Gastroesophageal sphincter (tissue), 4 donors: ENCODE measurements around the gene DAB1. TPM values are rescaled to one million over a fixed set of nuclear protein-coding genes. Genes with fewer than 3 reads are reported as not detected.

Experiments
- ATAC-seq: fragments of 150-250 bp; one replicate; pipeline ENCODE4 v1.9.1; 2016; ENCODE audit warnings: mild to moderate bottlenecking, moderate library complexity
- H3K27ac ChIP-seq, 4 donors: fragments of 200-600 bp; sonication (generic) in 3 of 4; 1 replicate in 3 of 4; 2 replicates in 1 of 4; pipeline ENCODE4 v1.5.1; 2016 to 2019
- H3K27me3 ChIP-seq: fragments of 200-600 bp; sonication (generic); one replicate; pipeline ENCODE4 v1.5.1; 2019
- H3K36me3 ChIP-seq, 2 donors: fragments of 200-600 bp; sonication (generic); one replicate each; pipeline ENCODE4 v1.5.1; 2019; ENCODE audit warnings: control low read depth in 1 of 2
- H3K4me1 ChIP-seq, 3 donors: fragments of 200-600 bp; sonication (generic); 1 replicate in 2 of 3; 2 replicates in 1 of 3; pipeline ENCODE4 v1.5.1; 2016 to 2019; ENCODE audit warnings: control low read depth in 2 of 3
- H3K4me3 ChIP-seq, 2 donors: fragments of 200-600 bp; sonication (generic); one replicate each; pipeline ENCODE4 v1.5.1; 2019; ENCODE audit warnings: mild to moderate bottlenecking in 1 of 2, moderate library complexity in 1 of 2
- H3K9me3 ChIP-seq, 3 donors: fragments of 200-600 bp; sonication (generic); one replicate each; pipeline ENCODE4 v1.5.1; 2017 to 2019; ENCODE audit warnings: control low read depth in 2 of 3
- CTCF ChIP-seq, 4 experiments: fragments of 200-600 bp in 2 of 4; fragments of 450-650 bp in 2 of 4; sonication (generic) in 1 of 4; IDR thresholded peaks; one replicate each; pipeline ENCODE4 v1.5.1; 2017 to 2019; ENCODE audit warnings: antibody characterized with exemption in 4 of 4, mild to moderate bottlenecking in 2 of 4, moderate library complexity in 2 of 4
- EP300 ChIP-seq: sonication (generic); formaldehyde crosslinking; IDR thresholded peaks from one replicate; pipeline ENCODE4 v1.6.1; 2017; ENCODE audit warnings: antibody characterized with exemption, mild to moderate bottlenecking
- POLR2A ChIP-seq, 2 donors: fragments of 450-650 bp; IDR thresholded peaks; one replicate each; pipeline ENCODE4 v1.6.1; 2017; ENCODE audit warnings: antibody characterized with exemption in 2 of 2, mild to moderate bottlenecking in 2 of 2, moderate library complexity in 1 of 2
- POLR2AphosphoS5 ChIP-seq: sonication (generic); formaldehyde crosslinking; IDR thresholded peaks from one replicate; pipeline ENCODE4 v1.6.1; 2017; ENCODE audit warnings: antibody characterized with exemption
- WGBS, 2 donors: methylation state at CpG; one replicate each; pipeline ENCODE4 v1.1.5; 2018; ENCODE audit warnings: low coverage in 1 of 2; 5-methylcytosine and 5-hydroxymethylcytosine counted together
- total RNA-seq, 4 donors: library from RNA; depleted of rRNA; stranded (reverse); fragments of >200 nt; gene quantifications; one replicate each; pipeline ENCODE4 v1.1.0, GENCODE V29; 2016

The DAB1 gene
- total RNA-seq, 4 donors from 2014 or later, result 0.47 to 1.6 (median 1.1) TPM

- H3K27ac ChIP-seq, result no peak overlapping the region
- no peaks in the 10 kb centered on the region for H3K36me3 ChIP-seq
- TF ChIP-seq EP300, result no peak
- TF ChIP-seq POLR2AphosphoS5, result no peak
- TF ChIP-seq POLR2A (IDR thresholded peaks at IDR 0.05), result no peak
- no peak for TF ChIP-seq CTCF (IDR thresholded peaks at IDR 0.05)
- 86 to 89% methylated on average over 3 to 4 of the region's 4 CpGs for WGBS, 2 donors
- H3K27me3 ChIP-seq, result no peaks in the 10 kb centered on the region
- H3K4me3 ChIP-seq, result no peak overlapping the region
- H3K4me1 ChIP-seq, result no peaks in the 10 kb centered on the region
- ATAC-seq, result no peak
- H3K9me3 ChIP-seq, result no peaks in the 10 kb centered on the region
These were observed 54.0 kb downstream of the DAB1 start for GRCh38 chr1:57369889-57370288.

DNA sequence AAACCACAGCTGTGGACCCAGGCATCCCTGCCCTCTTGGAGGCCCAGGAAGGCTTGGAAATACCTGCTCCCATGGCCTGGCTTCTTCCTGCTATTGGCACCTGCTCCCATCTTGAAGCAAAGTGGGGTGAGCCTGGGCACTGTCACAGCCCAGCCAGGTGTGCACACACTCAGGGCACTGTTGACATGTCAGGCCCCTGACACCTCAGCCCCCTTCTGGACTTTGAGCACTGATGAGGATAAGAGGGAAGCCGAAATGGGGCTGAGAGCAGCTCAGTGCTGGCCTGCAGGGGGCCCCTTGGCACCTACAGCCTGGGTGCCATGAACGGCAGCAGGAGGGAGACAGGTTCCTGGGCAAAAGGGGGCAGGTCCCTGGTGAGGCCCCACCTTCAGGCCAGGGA, 55.9 kb downstream of the DAB1 start:
- no peaks in the 10 kb centered on the region for H3K36me3 ChIP-seq
- H3K9me3 ChIP-seq, result no peaks in the 10 kb centered on the region
- no peaks in the 10 kb centered on the region for H3K4me1 ChIP-seq
- H3K27me3 ChIP-seq, result no peaks in the 10 kb centered on the region
- no peak for ATAC-seq
- H3K4me3 ChIP-seq, result no peak overlapping the region
- TF ChIP-seq EP300, result no peak
- no peak for TF ChIP-seq POLR2AphosphoS5
- no peak for TF ChIP-seq POLR2A (IDR thresholded peaks at IDR 0.05)
- TF ChIP-seq CTCF (IDR thresholded peaks at IDR 0.05), result no peak
- no peak overlapping the region for H3K27ac ChIP-seq
- 80% methylated on average over 1 of the region's 2 CpGs; no CpG with 5 or more reads in 1 of the 2 donors for WGBS, 2 donors

- no peaks in the 10 kb centered on the region for H3K27me3 ChIP-seq
- no peak for TF ChIP-seq POLR2A (IDR thresholded peaks at IDR 0.05)
- no peak for TF ChIP-seq POLR2AphosphoS5
- TF ChIP-seq EP300, result no peak
- TF ChIP-seq CTCF (IDR thresholded peaks at IDR 0.05), result no peak
- H3K4me3 ChIP-seq, result no peak overlapping the region
- no peaks in the 10 kb centered on the region for H3K4me1 ChIP-seq
- H3K27ac ChIP-seq, result no peak overlapping the region
- no peaks in the 10 kb centered on the region for H3K36me3 ChIP-seq
- WGBS, 2 donors, result 86% methylated on average over 1 of the region's 1 CpG; no CpG with 5 or more reads in 1 of the 2 donors
- no peak for ATAC-seq
- H3K9me3 ChIP-seq, result peaks cover 0 to 1% (median 0%) of the 10 kb centered on the region in 3 donors
These were observed 60.2 kb downstream of the DAB1 start for GRCh38 chr1:57363643-57364042.

DNA sequence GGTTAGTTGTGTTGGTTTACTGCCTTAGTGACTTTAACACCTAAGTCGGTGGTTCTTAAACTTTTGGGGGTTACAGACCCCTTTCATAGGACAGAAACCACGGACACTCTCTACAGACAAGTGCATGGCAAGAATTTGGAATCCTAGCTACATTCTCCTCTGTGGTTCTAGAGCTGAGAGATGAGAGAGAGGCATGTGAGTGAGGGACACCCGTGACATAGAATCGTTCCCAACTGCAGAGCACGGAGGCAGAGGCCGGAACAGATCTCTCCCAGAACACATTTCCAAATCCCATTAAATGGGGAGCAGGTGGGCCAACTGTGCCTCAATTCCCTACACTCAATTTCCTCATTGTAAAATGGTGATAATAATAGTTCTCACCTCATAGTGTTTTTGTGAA, 60.7 kb downstream of the DAB1 start:
- Histone ChIP-seq H3K4me3 (no peak overlapping the region), H3K4me1 (no peaks in the 10 kb centered on the region), H3K9me3 (peaks cover 0 to 5% (median 0%) of the 10 kb centered on the region in 3 donors), H3K27ac (no peak overlapping the region), H3K36me3 (no peaks in the 10 kb centered on the region), H3K27me3 (no peaks in the 10 kb centered on the region)
- TF ChIP-seq POLR2AphosphoS5 (no peak), EP300 (no peak), POLR2A (IDR thresholded peaks at IDR 0.05) (no peak), CTCF (IDR thresholded peaks at IDR 0.05) (no peak)
- no peak for ATAC-seq
- WGBS, 2 donors, result 93 to 100% methylated on average over 1 to 6 of the region's 6 CpGs

- Histone ChIP-seq H3K36me3 (no peaks in the 10 kb centered on the region), H3K27ac (no peak overlapping the region), H3K4me3 (no peak overlapping the region), H3K4me1 (no peaks in the 10 kb centered on the region), H3K9me3 (peaks cover 0 to 5% (median 0%) of the 10 kb centered on the region in 3 donors), H3K27me3 (no peaks in the 10 kb centered on the region)
- WGBS, 2 donors, result 43 to 76% methylated on average over 1 to 2 of the region's 2 CpGs
- ATAC-seq, result no peak
- no peak for TF ChIP-seq EP300
- no peak for TF ChIP-seq POLR2AphosphoS5
- no peak for TF ChIP-seq CTCF (IDR thresholded peaks at IDR 0.05)
- no peak for TF ChIP-seq POLR2A (IDR thresholded peaks at IDR 0.05)
These were observed 61.4 kb downstream of the DAB1 start for GRCh38 chr1:57362480-57362879.
